ENCODE results near the gene LUZP4.
"Not testable (repeated sequence)": the region's sequence is repeated elsewhere in the genome, so short reads cannot be mapped to it uniquely, and the experiment has no call there.

LUZP4 gene

GRCh38 chrX:115337491-115338144 is 48.1 kb downstream of the LUZP4 start:
- DNase-seq (ENCODE audit: low read depth) = no peak

- no peak for DNase-seq (ENCODE audit: low read depth)
Observed at GRCh38 chrX:115339441-115340025, 50.0 kb downstream of the LUZP4 start.

GRCh38 chrX:115341421-115341820 is 51.9 kb downstream of the LUZP4 start:
- DNase-seq (ENCODE audit: low read depth) = no peak

- DNase-seq (ENCODE audit: low read depth) = no peak
Observed at GRCh38 chrX:115344885-115345614, 55.5 kb downstream of the LUZP4 start.

- no peak for DNase-seq (ENCODE audit: low read depth)
Observed at GRCh38 chrX:115345615-115346014, 56.1 kb downstream of the LUZP4 start.

DNA sequence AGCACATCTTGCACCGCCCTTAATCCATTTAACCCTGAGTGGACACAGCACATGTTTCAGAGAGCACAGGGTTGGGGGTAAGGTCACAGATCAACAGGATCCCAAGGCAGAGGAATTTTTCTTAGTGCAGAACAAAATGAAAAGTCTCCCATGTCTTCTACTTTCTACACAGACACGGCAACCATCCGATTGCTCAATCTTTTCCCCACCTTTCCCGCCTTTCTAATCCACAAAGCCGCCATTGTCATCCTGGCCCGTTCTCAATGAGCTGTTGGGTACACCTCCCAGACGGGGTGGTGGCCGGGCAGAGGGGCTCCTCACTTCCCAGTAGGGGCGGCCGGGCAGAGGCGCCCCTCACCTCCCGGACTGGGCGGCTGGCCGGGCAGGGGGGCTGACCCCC is 57.2 kb downstream of the LUZP4 start:
- not testable (repeated sequence) for DNase-seq (ENCODE audit: low read depth)

- DNase-seq (ENCODE audit: low read depth) = no peak
Observed at GRCh38 chrX:115348446-115349225, 59.1 kb downstream of the LUZP4 start.

GRCh38 chrX:115350711-115351381 is 61.3 kb downstream of the LUZP4 start:
- DNase-seq (ENCODE audit: low read depth) = no peak

DNA sequence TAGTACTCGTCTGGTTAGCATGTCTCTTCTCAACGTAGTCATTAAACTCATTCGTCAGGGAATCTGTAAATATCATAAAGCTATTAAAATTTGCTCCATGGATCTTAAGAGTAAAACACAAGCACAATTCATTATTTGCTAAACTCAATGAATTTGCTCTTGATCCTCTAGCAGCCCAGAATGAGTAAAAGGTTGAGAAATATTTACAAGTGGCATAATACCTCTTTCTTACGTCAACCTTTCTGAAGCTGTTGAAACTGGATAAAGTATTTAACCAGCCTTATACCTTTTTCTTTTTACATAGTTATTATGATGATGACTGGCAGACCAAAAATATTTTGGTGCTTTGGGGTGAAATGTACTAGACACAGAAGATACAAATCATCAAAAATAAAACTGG is 66.9 kb downstream of the LUZP4 start:
- DNase-seq (ENCODE audit: low read depth) = no peak

All from T-helper 22 cell (primary cell).